Measurements from ENCODE around the gene VPS11. TPM values are rescaled to one million over a fixed set of nuclear protein-coding genes. Genes with fewer than 3 reads are reported as not detected.

Gene VPS11
- total and polyA plus RNA-seq, 2 experiments from 2014 or later = 11.5 to 13.4 TPM

DNA sequence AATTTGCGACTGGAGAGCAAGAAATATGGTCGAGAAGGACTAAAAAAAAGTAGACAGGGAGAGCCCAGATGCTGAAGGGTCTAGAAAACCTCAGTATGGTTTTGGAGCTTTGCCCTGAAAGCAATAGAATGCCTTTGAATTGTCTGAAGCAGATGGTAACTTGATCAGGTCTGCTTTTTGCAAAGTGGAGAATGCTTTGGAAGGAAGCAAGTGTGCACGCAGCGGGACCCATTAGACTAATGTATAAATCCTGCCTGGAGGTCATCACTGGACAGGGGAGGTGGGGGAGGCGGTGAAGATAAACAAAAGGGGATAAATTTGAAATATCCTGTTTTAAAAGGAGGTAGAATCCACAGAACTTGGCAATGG, 53.0 kb downstream of the VPS11 start (continued):
- no peak for TF ChIP-seq EZH2 (IDR thresholded peaks at IDR 0.05; ENCODE audit: low read depth, unreplicated experiment)
- no peak for TF ChIP-seq JUNB (IDR thresholded peaks at IDR 0.05; ENCODE audit: unreplicated experiment)
- no peak for TF ChIP-seq NANOG (IDR thresholded peaks at IDR 0.05; ENCODE audit: borderline replicate concordance)
- TF ChIP-seq CTCF (conservative IDR thresholded peaks at IDR 0.05; ENCODE audit: low read depth in 2 of 2) = no peak
- TF ChIP-seq EZH2phosphoT487 (IDR thresholded peaks at IDR 0.05; ENCODE audit: unreplicated experiment) = no peak
- TF ChIP-seq ZNF331 (CRISPR knock-in tag; IDR thresholded peaks at IDR 0.05; ENCODE audit: low read depth) = no peak
- no peak for TF ChIP-seq POLR2AphosphoS5 (IDR thresholded peaks at IDR 0.05; ENCODE audit: low read depth)
- no peak for TF ChIP-seq ZNF114 (CRISPR knock-in tag; IDR thresholded peaks at IDR 0.05)
- TF ChIP-seq STAT1 (IDR thresholded peaks at IDR 0.05; ENCODE audit: unreplicated experiment) = no peak

DNA sequence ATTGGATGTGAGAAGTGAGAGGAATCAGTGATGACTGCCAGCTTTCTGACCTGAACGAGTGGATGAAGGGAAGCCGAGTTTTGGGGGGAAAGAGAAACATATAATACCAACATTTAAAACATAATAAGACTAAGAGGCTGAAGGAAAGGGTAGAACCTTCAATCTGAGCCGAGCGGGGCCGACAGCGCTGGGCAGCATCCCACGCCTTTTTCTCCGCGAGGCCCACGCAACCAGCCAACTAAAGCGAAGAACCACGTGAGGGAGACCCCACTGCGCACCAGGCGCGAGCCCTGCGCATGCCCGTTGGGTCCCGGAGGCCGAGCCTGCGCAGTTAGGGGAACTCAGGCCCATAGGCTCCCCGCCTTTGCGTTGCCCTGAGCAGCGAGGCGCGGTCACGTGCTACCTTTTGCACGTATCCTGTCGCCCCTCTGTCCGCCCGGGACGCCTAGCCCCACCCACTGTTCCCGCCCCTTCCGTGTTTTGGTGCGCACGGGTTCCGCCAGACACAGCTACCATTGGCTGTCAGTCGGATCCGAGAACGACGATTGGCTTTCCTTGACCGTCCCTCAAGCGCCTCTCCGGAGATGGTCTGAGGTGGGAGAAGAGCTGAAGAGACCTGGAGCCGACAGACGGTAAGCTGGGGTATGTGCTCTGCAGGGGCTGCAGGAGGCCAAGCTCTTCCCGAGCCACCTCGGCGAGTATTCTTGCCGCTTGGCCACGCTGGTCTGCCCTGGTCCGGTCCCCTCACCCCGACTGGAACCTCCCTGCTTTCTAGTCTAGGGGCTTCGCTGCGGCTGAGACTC, 53.6 kb downstream of the VPS11 start, which contains the start of gene HINFP:
HINFP (plus strand) TSS at position 573 of the 803 bp plus-strand sequence. CDS start 5,365 bp downstream, outside the sequence.
- no peaks in the 10 kb centered on the region for H3K9me3 Mint-ChIP-seq
- Histone ChIP-seq H3K9me2 (ENCODE audit: insufficient read depth) (no peaks in the 10 kb centered on the region), H3K36me3 (ENCODE audit: insufficient read depth) (no peaks in the 10 kb centered on the region), H3F3A (replicated peaks; ENCODE audit: low read depth) (peaks cover 14% of the 10 kb centered on the region; the same call in 1 of the 2 replicates), H3K4me3 (peak within 1 kb of the TSS; percentile 100), H3K79me2 (replicated peaks; ENCODE audit: insufficient read depth) (peaks cover 31% of the 10 kb centered on the region), H3K4me1 (ENCODE audit: insufficient read depth) (peaks cover 13% of the 10 kb centered on the region; the same call in 1 of the 2 replicates), H4K20me1 (replicated peaks; ENCODE audit: insufficient read depth) (peaks cover 14% of the 10 kb centered on the region; the same call in 1 of the 2 replicates), H3K27me3 (ENCODE audit: insufficient read depth) (no peaks in the 10 kb centered on the region), H3K4me2 (peak within 1 kb of the TSS; percentile 100), H2AFZ (peak within 1 kb of the TSS; percentile 99), H3K27ac (ENCODE audit: low read depth) (peak within 1 kb of the TSS; percentile 92)
- peak; percentile 98 for ATAC-seq
- DNase-seq (ENCODE audit: low spot score) = peak; percentile 99
- H3K27ac Mint-ChIP-seq = peak within 1 kb of the TSS; percentile 93
- TF ChIP-seq CREB1 (CRISPR knock-in tag; IDR thresholded peaks at IDR 0.05; ENCODE audit: low read depth) = peak; percentile 25; the same call in 1 of the 2 replicates
- no peak for TF ChIP-seq CTCF (conservative IDR thresholded peaks at IDR 0.05; ENCODE audit: low read depth in 2 of 2)
- TF ChIP-seq STAT1 (IDR thresholded peaks at IDR 0.05; ENCODE audit: unreplicated experiment) = no peak
- TF ChIP-seq POLR2AphosphoS5 (IDR thresholded peaks at IDR 0.05; ENCODE audit: low read depth) = peak; percentile 92
- TF ChIP-seq, protein P1, sequence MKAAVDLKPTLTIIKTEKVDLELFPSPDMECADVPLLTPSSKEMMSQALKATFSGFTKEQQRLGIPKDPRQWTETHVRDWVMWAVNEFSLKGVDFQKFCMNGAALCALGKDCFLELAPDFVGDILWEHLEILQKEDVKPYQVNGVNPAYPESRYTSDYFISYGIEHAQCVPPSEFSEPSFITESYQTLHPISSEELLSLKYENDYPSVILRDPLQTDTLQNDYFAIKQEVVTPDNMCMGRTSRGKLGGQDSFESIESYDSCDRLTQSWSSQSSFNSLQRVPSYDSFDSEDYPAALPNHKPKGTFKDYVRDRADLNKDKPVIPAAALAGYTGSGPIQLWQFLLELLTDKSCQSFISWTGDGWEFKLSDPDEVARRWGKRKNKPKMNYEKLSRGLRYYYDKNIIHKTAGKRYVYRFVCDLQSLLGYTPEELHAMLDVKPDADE (IDR thresholded peaks at IDR 0.05) = 0 out of 2 replicates have a peak, but pooled peaks have one; percentile 59
- peaks cover 15% of the 10 kb centered on the region for H3K27me3 Mint-ChIP-seq (ENCODE audit: insufficient read depth, low read depth, poor library complexity)
- peaks cover 18% of the 10 kb centered on the region for H3K4me1 Mint-ChIP-seq
- peaks cover 12% of the 10 kb centered on the region for H3K36me3 Mint-ChIP-seq (ENCODE audit: low read depth)
- H3K4me3 Mint-ChIP-seq = peak within 1 kb of the TSS; percentile 94

Measured in GM23338 (cell line).